Osteoblast (primary cell): ENCODE measurements around the gene PCBD2. TPM values are rescaled to one million over a fixed set of nuclear protein-coding genes. Genes with fewer than 3 reads are reported as not detected.
A peak's percentile ranks its signal among the peaks of the same experiment; 100 is the strongest.

ENCODE experiments used
- DNase-seq: peaks from one replicate; pipeline ENCODE4 v3.0.0; 2011; ENCODE audit warnings: low spot score, mixed read lengths; ENCODE audit not compliant: insufficient read length; ENCODE audit errors: missing footprints
- H2AFZ ChIP-seq: 2 replicates; pipeline ENCODE4 v1.6.0; 2011; ENCODE audit warnings: mild to moderate bottlenecking, low read length
- H3K27ac ChIP-seq: 2 replicates; pipeline ENCODE4 v1.5.1; 2011; ENCODE audit warnings: mild to moderate bottlenecking, low read depth, low read length, moderate library complexity
- H3K27me3 ChIP-seq: 2 replicates; pipeline ENCODE4 v1.6.0; 2012; ENCODE audit warnings: mild to moderate bottlenecking, control low read depth, inconsistent platforms, low read length, moderate library complexity; ENCODE audit not compliant: insufficient read depth
- H3K36me3 ChIP-seq: 2 replicates; pipeline ENCODE4 v1.5.1; 2011; ENCODE audit warnings: mild to moderate bottlenecking, low read length, control low read depth, moderate library complexity; ENCODE audit not compliant: insufficient read depth
- H3K4me1 ChIP-seq: 2 replicates; pipeline ENCODE4 v1.5.1; 2011; ENCODE audit warnings: mild to moderate bottlenecking, low read length, control low read depth, moderate library complexity; ENCODE audit not compliant: insufficient read depth
- H3K4me2 ChIP-seq: 2 replicates; pipeline ENCODE4 v1.6.0; 2011; ENCODE audit warnings: mild to moderate bottlenecking, low read length; ENCODE audit not compliant: insufficient read depth
- H3K4me3 ChIP-seq: fragments of 200-600 bp; sonication (generic); 3 replicates; pipeline ENCODE4 v1.5.1; 2012; ENCODE audit warnings: mild to moderate bottlenecking, low read length, inconsistent platforms; ENCODE audit not compliant: insufficient read depth
- H3K79me2 ChIP-seq: 2 replicates; pipeline ENCODE4 v1.6.0; 2012; ENCODE audit warnings: mild to moderate bottlenecking, low read length, control low read depth, inconsistent platforms; ENCODE audit not compliant: insufficient read depth
- H3K9me3 ChIP-seq: 2 replicates; pipeline ENCODE4 v1.5.1; 2011; ENCODE audit warnings: low read depth, low read length, control low read depth
- H4K20me1 ChIP-seq: 2 replicates; pipeline ENCODE4 v1.6.0; 2012; ENCODE audit warnings: mild to moderate bottlenecking, low read length, control low read depth; ENCODE audit not compliant: insufficient read depth
- total RNA-seq: library from RNA; depleted of rRNA; stranded (reverse); fragments of >200 nt; gene quantifications from 2 replicates; pipeline ENCODE4 v1.2.3, GENCODE V29; 2012
- TF ChIP-seq, protein P1 (sequence below): IDR thresholded peaks from 2 replicates; pipeline ENCODE4 v1.5.1; 2011; ENCODE audit warnings: mild to moderate bottlenecking, low read depth, low read length, moderate library complexity; ENCODE audit errors: extremely low read depth

The PCBD2 gene
- total RNA-seq, 1 donor = 6.5 TPM

DNA sequence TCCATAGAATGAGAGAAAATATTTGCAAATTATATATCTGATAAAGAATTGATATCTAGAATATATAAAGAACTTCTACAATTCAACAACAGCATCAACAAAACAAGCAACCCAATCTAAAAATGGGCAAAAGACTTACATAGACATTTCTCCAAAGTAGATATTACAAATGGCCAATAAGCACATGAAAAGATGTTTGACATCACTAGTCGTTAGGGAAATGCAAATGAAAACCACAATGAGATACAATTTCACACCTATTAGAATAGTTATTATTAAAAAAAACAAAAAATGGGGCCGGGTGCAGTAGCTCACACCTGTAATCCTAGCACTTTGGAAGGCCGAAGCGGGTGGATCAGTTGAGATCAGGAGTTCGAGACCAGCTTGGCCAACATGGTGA, 87.2 kb downstream of the PCBD2 start:
- H3K27ac ChIP-seq = no peak overlapping the region

DNA sequence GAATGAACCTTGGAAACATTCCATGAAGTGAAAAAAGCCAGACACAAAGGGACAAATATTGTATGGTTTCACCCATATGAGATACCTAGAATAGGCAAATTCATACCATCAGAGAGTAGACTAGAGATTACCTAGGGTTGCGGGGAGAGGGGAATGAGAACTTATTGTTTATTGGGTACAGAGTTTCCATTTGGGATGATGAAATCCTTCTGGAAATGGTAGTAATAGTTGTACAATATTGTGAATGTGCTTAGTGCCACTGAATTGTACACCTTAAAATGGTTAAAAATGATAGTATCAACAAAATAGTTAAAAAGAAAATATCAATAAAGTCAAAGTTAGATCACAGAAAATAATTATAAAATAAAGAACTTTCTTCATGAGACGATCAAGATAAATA, 88.2 kb downstream of the PCBD2 start:
- TF ChIP-seq, protein P1, sequence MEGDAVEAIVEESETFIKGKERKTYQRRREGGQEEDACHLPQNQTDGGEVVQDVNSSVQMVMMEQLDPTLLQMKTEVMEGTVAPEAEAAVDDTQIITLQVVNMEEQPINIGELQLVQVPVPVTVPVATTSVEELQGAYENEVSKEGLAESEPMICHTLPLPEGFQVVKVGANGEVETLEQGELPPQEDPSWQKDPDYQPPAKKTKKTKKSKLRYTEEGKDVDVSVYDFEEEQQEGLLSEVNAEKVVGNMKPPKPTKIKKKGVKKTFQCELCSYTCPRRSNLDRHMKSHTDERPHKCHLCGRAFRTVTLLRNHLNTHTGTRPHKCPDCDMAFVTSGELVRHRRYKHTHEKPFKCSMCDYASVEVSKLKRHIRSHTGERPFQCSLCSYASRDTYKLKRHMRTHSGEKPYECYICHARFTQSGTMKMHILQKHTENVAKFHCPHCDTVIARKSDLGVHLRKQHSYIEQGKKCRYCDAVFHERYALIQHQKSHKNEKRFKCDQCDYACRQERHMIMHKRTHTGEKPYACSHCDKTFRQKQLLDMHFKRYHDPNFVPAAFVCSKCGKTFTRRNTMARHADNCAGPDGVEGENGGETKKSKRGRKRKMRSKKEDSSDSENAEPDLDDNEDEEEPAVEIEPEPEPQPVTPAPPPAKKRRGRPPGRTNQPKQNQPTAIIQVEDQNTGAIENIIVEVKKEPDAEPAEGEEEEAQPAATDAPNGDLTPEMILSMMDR = no peak
- H3K36me3 ChIP-seq = no peaks in the 10 kb centered on the region
- H3K4me2 ChIP-seq = no peak overlapping the region
- H3K79me2 ChIP-seq = no peaks in the 10 kb centered on the region
- DNase-seq = no peak
- no peaks in the 10 kb centered on the region for H3K9me3 ChIP-seq
- no peaks in the 10 kb centered on the region for H3K4me1 ChIP-seq
- H4K20me1 ChIP-seq = no peaks in the 10 kb centered on the region
- H3K27me3 ChIP-seq = no peaks in the 10 kb centered on the region
- no peak overlapping the region for H3K4me3 ChIP-seq
- no peak overlapping the region for H3K27ac ChIP-seq
- no peak overlapping the region for H2AFZ ChIP-seq

More for the DNA sequence above, 87.2 kb downstream of the PCBD2 start:
- no peaks in the 10 kb centered on the region for H3K4me1 ChIP-seq
- no peaks in the 10 kb centered on the region for H3K9me3 ChIP-seq
- TF ChIP-seq, protein P1 = no peak
- no peak overlapping the region for H2AFZ ChIP-seq
- no peaks in the 10 kb centered on the region for H3K79me2 ChIP-seq
- no peaks in the 10 kb centered on the region for H3K36me3 ChIP-seq
- no peak overlapping the region for H3K4me3 ChIP-seq
- no peaks in the 10 kb centered on the region for H4K20me1 ChIP-seq
- no peak for DNase-seq
- no peaks in the 10 kb centered on the region for H3K27me3 ChIP-seq
- no peak overlapping the region for H3K4me2 ChIP-seq

DNA sequence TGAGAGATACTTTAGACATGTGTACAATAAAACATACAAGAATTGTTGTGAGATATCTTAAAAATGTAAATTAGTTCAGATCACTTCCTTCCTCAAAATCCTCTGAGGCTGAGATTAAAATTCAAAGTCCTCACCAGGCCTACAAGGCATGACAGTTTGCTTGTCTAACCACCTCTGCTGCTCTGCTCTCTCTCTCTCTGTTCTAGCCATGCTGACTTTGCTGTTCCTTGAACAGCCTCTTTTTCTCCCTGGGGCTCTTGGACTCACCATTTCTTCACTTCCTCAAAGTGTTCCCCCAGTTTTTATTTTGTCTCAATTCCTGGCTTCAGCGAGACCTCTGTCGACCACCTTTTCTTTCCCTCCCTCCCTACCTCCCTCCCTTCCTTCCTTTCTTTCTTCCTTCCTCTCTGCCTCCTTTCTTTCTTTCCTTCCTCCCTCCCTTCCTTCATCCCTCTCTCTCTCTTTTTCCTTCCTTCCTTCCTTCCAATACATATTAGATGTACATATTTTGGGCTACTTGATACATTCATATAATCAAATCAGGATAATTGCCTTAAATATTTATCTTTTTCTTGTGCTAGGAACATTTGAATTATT, 89.7 kb downstream of the PCBD2 start:
- H3K4me1 ChIP-seq = no peaks in the 10 kb centered on the region
- no peaks in the 10 kb centered on the region for H3K9me3 ChIP-seq
- H3K36me3 ChIP-seq = no peaks in the 10 kb centered on the region
- no peak for DNase-seq
- H3K4me2 ChIP-seq = no peak overlapping the region
- H4K20me1 ChIP-seq = no peaks in the 10 kb centered on the region
- H2AFZ ChIP-seq = no peak overlapping the region
- H3K4me3 ChIP-seq = no peak overlapping the region
- no peaks in the 10 kb centered on the region for H3K79me2 ChIP-seq
- no peaks in the 10 kb centered on the region for H3K27me3 ChIP-seq
- TF ChIP-seq, protein P1 = no peak
- no peak overlapping the region for H3K27ac ChIP-seq

DNA sequence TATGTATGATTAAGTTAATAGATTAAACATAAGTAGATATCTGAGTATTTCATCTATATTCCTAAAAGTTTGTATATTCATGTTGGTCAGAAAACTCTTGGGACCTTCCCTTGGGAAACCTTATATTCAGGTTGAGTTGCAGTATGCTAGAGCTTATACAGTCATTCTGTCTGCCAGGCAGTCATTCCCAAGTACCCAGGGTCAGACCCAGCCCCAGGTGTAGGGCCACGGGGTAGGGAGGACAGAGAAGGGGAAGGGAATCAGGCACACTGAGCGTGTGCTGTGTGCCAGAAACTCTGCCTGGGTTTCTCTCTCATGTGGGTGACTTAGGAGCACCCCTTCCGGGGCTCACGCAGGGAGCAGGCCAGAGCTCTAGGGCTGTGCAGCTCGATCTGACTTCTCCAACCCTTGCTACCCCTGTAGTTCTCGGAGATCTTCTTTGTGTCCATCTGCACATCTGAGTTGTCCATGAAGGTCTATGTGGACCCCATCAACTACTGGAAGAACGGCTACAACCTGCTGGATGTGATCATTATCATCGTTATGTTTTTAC, 91.0 kb downstream of the PCBD2 start:
- H3K4me2 ChIP-seq = no peak overlapping the region
- DNase-seq = peak; percentile 18
- no peak overlapping the region for H3K4me3 ChIP-seq
- TF ChIP-seq, protein P1 = no peak
- H3K4me1 ChIP-seq = no peaks in the 10 kb centered on the region
- H3K27me3 ChIP-seq = no peaks in the 10 kb centered on the region
- H3K27ac ChIP-seq = no peak overlapping the region
- no peaks in the 10 kb centered on the region for H3K36me3 ChIP-seq
- no peaks in the 10 kb centered on the region for H3K9me3 ChIP-seq
- H3K79me2 ChIP-seq = no peaks in the 10 kb centered on the region
- no peak overlapping the region for H2AFZ ChIP-seq
- no peaks in the 10 kb centered on the region for H4K20me1 ChIP-seq
